SK-N-SH treated with all-trans-retinoic acid at 6 μM for 48 hours (cell line): ENCODE results near the gene GPR161.

Source experiments
- ATAC-seq: fragments of 200-7000 bp; cut with Tn5 transposase; 3 replicates; pipeline ENCODE4 v1.9.1; 2020; ENCODE audit warnings: mild to moderate bottlenecking, moderate library complexity
- ARNTL ChIP-seq: fragments of 450-650 bp; formaldehyde crosslinking; IDR thresholded peaks from 2 replicates; pipeline ENCODE4 v1.5.0; 2020; ENCODE audit warnings: low read depth, mild to moderate bottlenecking, moderate library complexity, borderline replicate concordance
- CREB5 ChIP-seq: fragments of 250-450 bp; sonication (Bioruptor Pico); IDR thresholded peaks from 2 replicates; pipeline ENCODE4 v1.5.1; 2020; ENCODE audit warnings: low read depth, mild to moderate bottlenecking, moderate library complexity
- CSDC2 ChIP-seq: fragments of 250-450 bp; sonication (Bioruptor Pico); IDR thresholded peaks from 2 replicates; pipeline ENCODE4 v1.5.0; 2020; ENCODE audit warnings: mild to moderate bottlenecking, moderate library complexity
- ESRRG ChIP-seq: fragments of 250-450 bp; sonication (Bioruptor Pico); IDR thresholded peaks from 2 replicates; pipeline ENCODE4 v1.6.1; 2021; ENCODE audit warnings: mild to moderate bottlenecking
- GLIS3 ChIP-seq: fragments of 250-450 bp; sonication (Bioruptor Pico); IDR thresholded peaks from 2 replicates; pipeline ENCODE4 v1.5.0; 2020; ENCODE audit warnings: mild to moderate bottlenecking, moderate library complexity
- ISL1 ChIP-seq: fragments of 250-450 bp; sonication (Bioruptor Pico); IDR thresholded peaks from 2 replicates; pipeline ENCODE4 v2.1.2; 2022; ENCODE audit warnings: mild to moderate bottlenecking, moderate library complexity
- OSR1 ChIP-seq: fragments of 250-450 bp; sonication (Bioruptor Pico); IDR thresholded peaks from 2 replicates; pipeline ENCODE4 v1.8.0; 2022; ENCODE audit warnings: moderate library complexity, mild to moderate bottlenecking, inconsistent platforms
- POU6F1 ChIP-seq: fragments of 250-450 bp; sonication (Bioruptor Pico); IDR thresholded peaks from 2 replicates; pipeline ENCODE4 v1.8.0; 2021; ENCODE audit warnings: low read depth, mild to moderate bottlenecking, moderate library complexity, borderline replicate concordance
- RARB ChIP-seq: fragments of 250-450 bp; sonication (Bioruptor Pico); IDR thresholded peaks from 2 replicates; pipeline ENCODE4 v1.8.0; 2021; ENCODE audit warnings: mild to moderate bottlenecking, moderate library complexity
- SNAI2 ChIP-seq: fragments of 250-450 bp; sonication (Bioruptor Pico); IDR thresholded peaks from 2 replicates; pipeline ENCODE4 v1.5.0; 2020; ENCODE audit warnings: mild to moderate bottlenecking, moderate library complexity
- TCF4 ChIP-seq: fragments of 250-450 bp; sonication (Bioruptor Pico); IDR thresholded peaks from 2 replicates; pipeline ENCODE4 v1.8.0; 2021; ENCODE audit warnings: mild to moderate bottlenecking, moderate library complexity, borderline replicate concordance
- TOX ChIP-seq: fragments of 250-450 bp; sonication (Bioruptor Pico); IDR thresholded peaks from 2 replicates; pipeline ENCODE4 v1.8.0; 2021; ENCODE audit warnings: mild to moderate bottlenecking, moderate library complexity, borderline replicate concordance
- ZC3H10 ChIP-seq: fragments of 250-450 bp; sonication (Bioruptor Pico); IDR thresholded peaks from 2 replicates; pipeline ENCODE4 v1.5.1; 2021; ENCODE audit warnings: mild to moderate bottlenecking, moderate library complexity
- ZFP3 ChIP-seq: fragments of 250-450 bp; sonication (Bioruptor Pico); IDR thresholded peaks from 2 replicates; pipeline ENCODE4 v1.5.0; 2020; ENCODE audit warnings: mild to moderate bottlenecking, moderate library complexity
- ZNF565 ChIP-seq: fragments of 450-650 bp; formaldehyde crosslinking; conservative IDR thresholded peaks from 2 replicates; pipeline ENCODE4 v1.5.0; 2020; ENCODE audit warnings: low read depth, mild to moderate bottlenecking, moderate library complexity
- ZNF70 ChIP-seq: fragments of 450-650 bp; formaldehyde crosslinking; IDR thresholded peaks from 2 replicates; pipeline ENCODE4 v1.5.0; 2020; ENCODE audit warnings: mild to moderate bottlenecking, moderate library complexity
- ZNF8 ChIP-seq: fragments of 450-650 bp; formaldehyde crosslinking; IDR thresholded peaks from 2 replicates; pipeline ENCODE4 v1.5.0; 2020; ENCODE audit warnings: mild to moderate bottlenecking, moderate library complexity
- TF ChIP-seq, protein P1 (sequence below): fragments of 250-450 bp; sonication (Bioruptor Pico); IDR thresholded peaks from 2 replicates; pipeline ENCODE4 v1.5.1; 2021; ENCODE audit warnings: mild to moderate bottlenecking, moderate library complexity
- TF ChIP-seq, protein P2 (sequence below): fragments of 250-450 bp; sonication (Bioruptor Pico); IDR thresholded peaks from 2 replicates; pipeline ENCODE4 v1.8.0; 2020; ENCODE audit warnings: mild to moderate bottlenecking, moderate library complexity, borderline replicate concordance
- TF ChIP-seq, protein P3 (sequence below): fragments of 250-450 bp; sonication (Bioruptor Pico); IDR thresholded peaks from 2 replicates; pipeline ENCODE4 v1.5.0; 2020; ENCODE audit warnings: mild to moderate bottlenecking, moderate library complexity

The GPR161 gene

DNA sequence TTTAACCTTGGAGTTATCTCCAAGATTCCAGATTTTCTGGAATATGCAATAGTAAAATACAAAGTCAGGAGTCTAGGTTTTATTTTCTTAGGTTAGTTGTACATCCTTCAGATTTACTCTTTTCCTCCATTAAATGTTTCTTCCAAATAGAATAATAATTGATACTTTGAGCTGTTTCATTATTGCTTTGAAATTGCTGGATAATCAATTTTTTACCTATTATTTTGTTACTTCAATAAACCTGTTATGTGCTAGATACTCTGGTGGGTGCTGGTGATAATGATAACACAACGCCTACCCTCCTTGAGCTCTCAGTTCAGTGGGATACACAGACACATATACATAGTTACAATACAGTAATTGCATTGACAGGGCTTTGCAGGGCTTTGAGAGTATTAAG lies 79.4 kb downstream of the GPR161 start (continued):
- TF ChIP-seq, protein P1, sequence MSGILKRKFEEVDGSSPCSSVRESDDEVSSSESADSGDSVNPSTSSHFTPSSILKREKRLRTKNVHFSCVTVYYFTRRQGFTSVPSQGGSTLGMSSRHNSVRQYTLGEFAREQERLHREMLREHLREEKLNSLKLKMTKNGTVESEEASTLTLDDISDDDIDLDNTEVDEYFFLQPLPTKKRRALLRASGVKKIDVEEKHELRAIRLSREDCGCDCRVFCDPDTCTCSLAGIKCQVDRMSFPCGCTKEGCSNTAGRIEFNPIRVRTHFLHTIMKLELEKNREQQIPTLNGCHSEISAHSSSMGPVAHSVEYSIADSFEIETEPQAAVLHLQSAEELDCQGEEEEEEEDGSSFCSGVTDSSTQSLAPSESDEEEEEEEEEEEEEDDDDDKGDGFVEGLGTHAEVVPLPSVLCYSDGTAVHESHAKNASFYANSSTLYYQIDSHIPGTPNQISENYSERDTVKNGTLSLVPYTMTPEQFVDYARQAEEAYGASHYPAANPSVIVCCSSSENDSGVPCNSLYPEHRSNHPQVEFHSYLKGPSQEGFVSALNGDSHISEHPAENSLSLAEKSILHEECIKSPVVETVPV (CRISPR knock-in tag) = no peak

- peak; percentile 40; the same call in 2 of the 3 replicates for ATAC-seq
Measured at GRCh38 chr1:168056152-168056551, 80.6 kb downstream of the GPR161 start.

DNA sequence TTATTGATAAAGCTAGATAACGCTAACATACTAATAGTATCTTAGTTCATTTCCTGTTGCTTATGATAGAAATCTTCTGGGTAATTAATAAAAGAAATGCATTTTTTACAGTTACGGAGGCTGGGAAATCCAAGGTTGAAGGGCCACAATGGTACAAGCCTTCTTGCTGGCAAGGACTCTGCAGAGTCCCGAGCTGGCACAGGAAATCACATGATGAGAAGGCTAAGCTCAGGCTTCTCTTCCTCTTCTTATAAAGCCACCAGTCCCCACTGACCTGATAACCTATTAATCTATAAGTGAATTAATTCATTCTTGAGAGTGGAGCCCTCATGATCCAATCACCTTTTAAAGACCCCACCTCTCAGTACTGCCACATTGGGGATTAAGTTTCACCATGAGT lies 82.6 kb downstream of the GPR161 start:
- TF ChIP-seq, protein P1 (CRISPR knock-in tag) = no peak
- TF ChIP-seq, protein P2, sequence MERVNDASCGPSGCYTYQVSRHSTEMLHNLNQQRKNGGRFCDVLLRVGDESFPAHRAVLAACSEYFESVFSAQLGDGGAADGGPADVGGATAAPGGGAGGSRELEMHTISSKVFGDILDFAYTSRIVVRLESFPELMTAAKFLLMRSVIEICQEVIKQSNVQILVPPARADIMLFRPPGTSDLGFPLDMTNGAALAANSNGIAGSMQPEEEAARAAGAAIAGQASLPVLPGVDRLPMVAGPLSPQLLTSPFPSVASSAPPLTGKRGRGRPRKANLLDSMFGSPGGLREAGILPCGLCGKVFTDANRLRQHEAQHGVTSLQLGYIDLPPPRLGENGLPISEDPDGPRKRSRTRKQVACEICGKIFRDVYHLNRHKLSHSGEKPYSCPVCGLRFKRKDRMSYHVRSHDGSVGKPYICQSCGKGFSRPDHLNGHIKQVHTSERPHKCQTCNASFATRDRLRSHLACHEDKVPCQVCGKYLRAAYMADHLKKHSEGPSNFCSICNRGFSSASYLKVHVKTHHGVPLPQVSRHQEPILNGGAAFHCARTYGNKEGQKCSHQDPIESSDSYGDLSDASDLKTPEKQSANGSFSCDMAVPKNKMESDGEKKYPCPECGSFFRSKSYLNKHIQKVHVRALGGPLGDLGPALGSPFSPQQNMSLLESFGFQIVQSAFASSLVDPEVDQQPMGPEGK (CRISPR knock-in tag) = no peak
- TF ChIP-seq ISL1 (CRISPR knock-in tag) (no peak), OSR1 (no peak), TOX (CRISPR knock-in tag) (no peak), ZNF565 (CRISPR knock-in tag) (no peak), ZNF70 (CRISPR knock-in tag) (no peak), POU6F1 (CRISPR knock-in tag) (no peak), ESRRG (CRISPR knock-in tag) (no peak), GLIS3 (CRISPR knock-in tag) (no peak), ARNTL (CRISPR knock-in tag) (no peak)
- TF ChIP-seq, protein P3, sequence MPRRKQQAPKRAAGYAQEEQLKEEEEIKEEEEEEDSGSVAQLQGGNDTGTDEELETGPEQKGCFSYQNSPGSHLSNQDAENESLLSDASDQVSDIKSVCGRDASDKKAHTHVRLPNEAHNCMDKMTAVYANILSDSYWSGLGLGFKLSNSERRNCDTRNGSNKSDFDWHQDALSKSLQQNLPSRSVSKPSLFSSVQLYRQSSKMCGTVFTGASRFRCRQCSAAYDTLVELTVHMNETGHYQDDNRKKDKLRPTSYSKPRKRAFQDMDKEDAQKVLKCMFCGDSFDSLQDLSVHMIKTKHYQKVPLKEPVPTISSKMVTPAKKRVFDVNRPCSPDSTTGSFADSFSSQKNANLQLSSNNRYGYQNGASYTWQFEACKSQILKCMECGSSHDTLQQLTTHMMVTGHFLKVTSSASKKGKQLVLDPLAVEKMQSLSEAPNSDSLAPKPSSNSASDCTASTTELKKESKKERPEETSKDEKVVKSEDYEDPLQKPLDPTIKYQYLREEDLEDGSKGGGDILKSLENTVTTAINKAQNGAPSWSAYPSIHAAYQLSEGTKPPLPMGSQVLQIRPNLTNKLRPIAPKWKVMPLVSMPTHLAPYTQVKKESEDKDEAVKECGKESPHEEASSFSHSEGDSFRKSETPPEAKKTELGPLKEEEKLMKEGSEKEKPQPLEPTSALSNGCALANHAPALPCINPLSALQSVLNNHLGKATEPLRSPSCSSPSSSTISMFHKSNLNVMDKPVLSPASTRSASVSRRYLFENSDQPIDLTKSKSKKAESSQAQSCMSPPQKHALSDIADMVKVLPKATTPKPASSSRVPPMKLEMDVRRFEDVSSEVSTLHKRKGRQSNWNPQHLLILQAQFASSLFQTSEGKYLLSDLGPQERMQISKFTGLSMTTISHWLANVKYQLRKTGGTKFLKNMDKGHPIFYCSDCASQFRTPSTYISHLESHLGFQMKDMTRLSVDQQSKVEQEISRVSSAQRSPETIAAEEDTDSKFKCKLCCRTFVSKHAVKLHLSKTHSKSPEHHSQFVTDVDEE = no peak
- no peak for ATAC-seq

GRCh38 chr1:168053681-168054080 lies 83.0 kb downstream of the GPR161 start:
- ATAC-seq = no peak
- TF ChIP-seq RARB (CRISPR knock-in tag) (no peak), CREB5 (CRISPR knock-in tag) (no peak), POU6F1 (CRISPR knock-in tag) (no peak), ZC3H10 (CRISPR knock-in tag) (no peak), TCF4 (no peak), CSDC2 (no peak), SNAI2 (CRISPR knock-in tag) (no peak), ZNF8 (no peak), ZFP3 (CRISPR knock-in tag) (no peak)
- TF ChIP-seq, protein P2 (CRISPR knock-in tag) = no peak
- TF ChIP-seq, protein P1 (CRISPR knock-in tag) = no peak
